Measurements from ENCODE around the gene FOXC1. TPM values are rescaled to one million over a fixed set of nuclear protein-coding genes. Genes with fewer than 3 reads are reported as not detected.

FOXC1 gene
- total RNA-seq, 1 donor from 2014 or later: 7.1 TPM

DNA sequence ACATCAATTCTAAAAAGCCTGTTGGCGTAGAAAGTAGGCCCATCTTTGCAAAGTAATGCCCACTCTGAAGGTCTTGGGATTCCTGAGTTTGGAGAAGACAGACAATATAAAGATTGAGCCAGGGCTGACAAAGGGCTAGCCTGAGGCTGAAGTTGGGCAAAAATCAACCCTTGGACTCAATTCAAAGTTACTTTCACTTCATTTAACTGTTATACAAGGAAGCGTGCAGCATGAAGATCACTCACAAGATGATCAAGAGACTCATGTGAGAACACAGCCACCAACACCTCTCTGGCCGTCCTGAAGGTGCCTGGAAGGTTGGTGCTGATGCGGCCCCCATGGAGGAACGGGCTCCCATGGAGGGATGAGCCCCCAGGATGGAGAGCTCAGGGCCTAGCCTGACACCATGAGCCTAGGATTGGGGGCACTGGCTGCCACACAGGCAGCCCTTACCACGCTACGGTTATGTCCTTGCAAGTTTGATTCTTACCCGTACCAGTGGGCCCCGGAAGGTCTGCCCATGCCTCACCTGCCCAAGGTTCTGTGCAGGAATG is 26.6 kb downstream of the FOXC1 start:
- H3K27me3 ChIP-seq (ENCODE audit: low read depth): peaks cover 14% of the 10 kb centered on the region
- intact Hi-C loops (cut with micrococcal nuclease): no loop called here

DNA sequence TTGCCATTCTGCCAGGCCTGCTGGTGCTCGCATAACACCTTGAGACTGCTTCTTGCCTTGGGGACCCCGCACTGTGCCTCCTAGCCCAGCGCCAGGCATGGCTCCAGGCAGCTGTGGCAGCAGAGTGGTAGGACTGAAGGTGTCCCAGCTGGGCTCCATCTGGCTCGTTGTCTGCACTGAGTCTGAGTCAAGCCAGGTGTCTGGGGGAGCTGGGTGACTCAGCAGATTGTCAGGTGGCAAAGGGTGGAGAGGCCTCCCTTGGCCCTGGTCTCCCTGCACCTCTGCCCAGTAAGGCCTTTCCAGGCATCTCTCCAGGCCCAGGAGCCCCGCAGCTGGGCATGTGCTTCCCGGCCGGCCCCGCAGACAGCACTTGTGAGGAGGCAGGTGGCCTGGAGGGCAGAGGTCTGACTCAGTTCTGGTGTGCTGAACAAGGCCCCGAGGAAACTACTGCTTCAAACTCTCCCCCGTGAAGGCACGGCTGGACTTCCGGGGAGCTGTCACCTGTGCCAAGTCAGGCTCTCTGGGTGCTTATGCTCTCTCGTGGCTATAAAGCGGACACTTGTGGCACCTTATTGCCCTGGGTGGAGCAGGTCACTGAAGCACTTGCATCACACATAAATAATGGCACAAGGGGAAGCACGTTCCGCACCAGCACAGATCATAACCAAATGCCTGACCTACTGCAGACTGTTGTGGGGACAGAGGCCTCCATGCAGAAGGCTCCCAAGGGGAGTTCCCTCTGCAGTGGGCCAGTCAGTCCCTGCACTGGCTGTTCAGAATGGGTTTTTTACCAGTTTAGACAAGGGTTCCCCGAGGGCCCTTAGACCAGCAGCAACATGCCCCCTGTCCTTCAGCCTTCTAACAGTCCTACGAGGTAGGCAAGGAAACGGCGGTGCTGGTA is 27.5 kb downstream of the FOXC1 start:
- TF ChIP-seq, protein P1, sequence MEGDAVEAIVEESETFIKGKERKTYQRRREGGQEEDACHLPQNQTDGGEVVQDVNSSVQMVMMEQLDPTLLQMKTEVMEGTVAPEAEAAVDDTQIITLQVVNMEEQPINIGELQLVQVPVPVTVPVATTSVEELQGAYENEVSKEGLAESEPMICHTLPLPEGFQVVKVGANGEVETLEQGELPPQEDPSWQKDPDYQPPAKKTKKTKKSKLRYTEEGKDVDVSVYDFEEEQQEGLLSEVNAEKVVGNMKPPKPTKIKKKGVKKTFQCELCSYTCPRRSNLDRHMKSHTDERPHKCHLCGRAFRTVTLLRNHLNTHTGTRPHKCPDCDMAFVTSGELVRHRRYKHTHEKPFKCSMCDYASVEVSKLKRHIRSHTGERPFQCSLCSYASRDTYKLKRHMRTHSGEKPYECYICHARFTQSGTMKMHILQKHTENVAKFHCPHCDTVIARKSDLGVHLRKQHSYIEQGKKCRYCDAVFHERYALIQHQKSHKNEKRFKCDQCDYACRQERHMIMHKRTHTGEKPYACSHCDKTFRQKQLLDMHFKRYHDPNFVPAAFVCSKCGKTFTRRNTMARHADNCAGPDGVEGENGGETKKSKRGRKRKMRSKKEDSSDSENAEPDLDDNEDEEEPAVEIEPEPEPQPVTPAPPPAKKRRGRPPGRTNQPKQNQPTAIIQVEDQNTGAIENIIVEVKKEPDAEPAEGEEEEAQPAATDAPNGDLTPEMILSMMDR (IDR thresholded peaks at IDR 0.05; ENCODE audit: borderline replicate concordance): no peak
- Histone ChIP-seq H3K4me1 (peaks cover 20% of the 10 kb centered on the region), H3K36me3 (no peaks in the 10 kb centered on the region), H3K27me3 (ENCODE audit: low read depth) (peaks cover 5% of the 10 kb centered on the region), H3K9me3 (replicated peaks) (no peaks in the 10 kb centered on the region), H3K27ac (replicated peaks) (no peak overlapping the region), H3K4me3 (no peak overlapping the region)
- no peak for DNase-seq
- intact Hi-C loops (cut with micrococcal nuclease): no loop called here

More for the DNA sequence above, 26.6 kb downstream of the FOXC1 start:
- TF ChIP-seq, protein P1 (IDR thresholded peaks at IDR 0.05; ENCODE audit: borderline replicate concordance): no peak
- no peak overlapping the region for H3K27ac ChIP-seq (replicated peaks)
- H3K36me3 ChIP-seq: no peaks in the 10 kb centered on the region
- DNase-seq: no peak
- no peak overlapping the region for H3K4me3 ChIP-seq
- H3K9me3 ChIP-seq (replicated peaks): no peaks in the 10 kb centered on the region
- H3K4me1 ChIP-seq: peaks cover 20% of the 10 kb centered on the region

DNA sequence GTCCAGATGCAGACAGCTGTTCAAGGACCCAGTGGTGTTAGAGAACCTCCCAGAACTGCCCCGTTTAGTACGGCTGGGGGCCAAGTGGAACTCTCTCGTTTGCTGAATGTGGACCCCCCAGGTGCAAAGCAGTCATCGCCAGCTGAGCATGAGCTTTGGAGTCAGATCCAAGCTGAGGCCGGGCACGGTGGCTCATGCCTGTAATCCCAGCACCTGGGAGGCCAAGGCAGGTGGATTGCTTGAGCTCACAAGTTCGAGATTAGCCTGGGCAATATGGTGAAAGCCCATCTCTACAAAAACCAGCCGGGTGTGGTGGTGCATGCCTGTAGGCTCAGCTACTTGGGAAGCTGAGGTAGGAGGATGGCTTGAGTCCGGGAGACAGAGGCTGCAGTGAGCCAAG is 29.7 kb downstream of the FOXC1 start:
- intact Hi-C loops (cut with micrococcal nuclease): no loop called here
- Histone ChIP-seq H3K36me3 (no peaks in the 10 kb centered on the region), H3K9me3 (replicated peaks) (no peaks in the 10 kb centered on the region), H3K27me3 (ENCODE audit: low read depth) (no peaks in the 10 kb centered on the region), H3K4me3 (no peak overlapping the region), H3K4me1 (peaks cover 21% of the 10 kb centered on the region), H3K27ac (replicated peaks) (no peak overlapping the region)
- no peak for DNase-seq
- TF ChIP-seq, protein P1 (IDR thresholded peaks at IDR 0.05; ENCODE audit: borderline replicate concordance): no peak

DNA sequence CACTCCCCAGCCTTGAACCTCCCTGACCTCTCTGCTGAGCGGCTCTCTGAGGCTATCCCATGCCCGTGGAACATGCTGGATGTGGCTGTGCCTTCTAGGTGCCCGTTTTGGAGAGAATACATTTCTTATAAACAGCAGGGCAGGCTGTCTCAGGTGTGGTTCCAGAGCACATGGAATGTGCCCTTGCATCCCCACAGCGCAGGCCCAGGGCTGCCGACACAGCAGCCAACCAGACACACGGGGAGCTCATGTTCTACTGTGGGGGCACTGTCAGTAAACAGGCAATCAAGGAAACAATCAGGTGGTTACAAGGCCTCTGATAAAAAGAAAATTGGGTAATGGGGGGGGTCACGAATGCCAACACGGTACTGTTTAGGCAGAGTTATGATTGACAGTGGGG is 30.8 kb downstream of the FOXC1 start:
- intact Hi-C loops (cut with micrococcal nuclease): no loop called here

DNA sequence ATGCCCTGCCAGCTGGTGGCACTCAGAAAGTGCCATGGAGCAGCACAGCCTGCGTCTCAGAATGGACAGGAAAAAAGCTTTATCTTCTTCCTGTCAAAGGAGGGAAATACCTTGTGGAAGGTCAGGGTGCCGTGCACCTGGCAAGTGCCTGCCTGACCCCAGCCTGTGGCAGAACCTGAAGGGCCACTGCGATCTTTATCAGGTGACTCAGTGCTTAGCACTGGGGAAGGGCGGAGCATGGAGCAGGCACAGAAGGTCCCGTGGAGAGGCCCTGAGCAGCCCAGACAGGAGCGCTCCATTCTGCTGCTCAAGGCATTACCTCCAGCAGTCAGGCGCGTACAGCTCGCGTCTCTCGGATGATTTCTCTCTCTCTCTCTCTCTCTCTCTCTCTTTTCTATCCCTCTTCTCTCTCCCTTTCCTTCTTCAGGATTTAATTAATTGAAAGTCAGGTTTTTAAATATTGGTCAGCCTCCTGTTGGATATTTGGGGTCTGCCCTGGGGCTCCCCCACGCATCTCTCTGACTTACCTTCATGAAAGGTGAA is 31.7 kb downstream of the FOXC1 start:
- TF ChIP-seq, protein P1 (IDR thresholded peaks at IDR 0.05; ENCODE audit: borderline replicate concordance): no peak
- intact Hi-C loops (cut with micrococcal nuclease): no loop called here
- Histone ChIP-seq H3K9me3 (replicated peaks) (no peaks in the 10 kb centered on the region), H3K4me1 (peaks cover 10% of the 10 kb centered on the region), H3K36me3 (no peaks in the 10 kb centered on the region), H3K27me3 (ENCODE audit: low read depth) (no peaks in the 10 kb centered on the region), H3K4me3 (no peak overlapping the region), H3K27ac (replicated peaks) (no peak overlapping the region)
- no peak for DNase-seq

More for the DNA sequence above, 30.8 kb downstream of the FOXC1 start:
- no peak for DNase-seq
- TF ChIP-seq, protein P1 (IDR thresholded peaks at IDR 0.05; ENCODE audit: borderline replicate concordance): no peak
- no peaks in the 10 kb centered on the region for H3K9me3 ChIP-seq (replicated peaks)
- no peak overlapping the region for H3K4me3 ChIP-seq
- no peaks in the 10 kb centered on the region for H3K27me3 ChIP-seq (ENCODE audit: low read depth)
- H3K4me1 ChIP-seq: peaks cover 13% of the 10 kb centered on the region
- H3K27ac ChIP-seq (replicated peaks): no peak overlapping the region
- no peaks in the 10 kb centered on the region for H3K36me3 ChIP-seq
